ENCODE results near the gene ABLIM2. TPM values are rescaled to one million over a fixed set of nuclear protein-coding genes. Genes with fewer than 3 reads are reported as not detected.

The ABLIM2 gene
- polyA plus RNA-seq, 3 donors = 0.21 TPM; not detected in 2

- intact Hi-C loops (cut with micrococcal nuclease) = no loop called here
- H2AFZ ChIP-seq (ENCODE audit: insufficient read depth, low read depth, low read length, poor library complexity, severe bottlenecking) = no peak overlapping the region
- Mint-ChIP-seq H3K9me3 (peaks cover 5 to 8% (median 6%) of the 10 kb centered on the region in 7 donors), H3K27ac (no peak overlapping the region), H3K36me3 (no peaks in the 10 kb centered on the region), H3K4me3 (no peak overlapping the region), H3K4me1 (peaks cover 4% of the 10 kb centered on the region), H3K27me3 (ENCODE audit: low read depth in 3 of 3) (peaks cover 0 to 19% (median 15%) of the 10 kb centered on the region in 3 donors)
- no peaks in the 10 kb centered on the region for H3K4me1 ChIP-seq (ENCODE audit: control insufficient read depth in 1 of 2, insufficient read depth in 2 of 2, low read length in 2 of 2)
- H3K4me2 ChIP-seq (replicated peaks; ENCODE audit: extremely low read depth, low read length, poor library complexity, severe bottlenecking) = no peak overlapping the region
- H3K9me3 ChIP-seq (replicated peaks in 1 of 2; ENCODE audit: control insufficient read depth in 1 of 2, insufficient read depth in 1 of 2, low read length in 2 of 2) = peaks cover 0 to 6% of the 10 kb centered on the region in 2 donors
- no peaks in the 10 kb centered on the region for H3K36me3 ChIP-seq (replicated peaks in 1 of 2; ENCODE audit: control insufficient read depth in 1 of 2, insufficient read depth in 2 of 2, low read length in 2 of 2)
- no peaks in the 10 kb centered on the region for H3K27me3 ChIP-seq (ENCODE audit: control insufficient read depth in 2 of 2, insufficient read depth in 2 of 2, low read length in 2 of 2)
- no peak overlapping the region for H3K4me3 ChIP-seq (replicated peaks in 1 of 3; ENCODE audit: low read depth in 2 of 3, low read length in 3 of 3)
- H4K20me1 ChIP-seq (ENCODE audit: insufficient read depth, low read length) = no peaks in the 10 kb centered on the region
- WGBS (ENCODE audit: insufficient coverage) = 96% methylated on average over 4 of the region's 6 CpGs
- H3K79me2 ChIP-seq (ENCODE audit: insufficient read depth, low read length) = no peaks in the 10 kb centered on the region
- no peak overlapping the region for H3K27ac ChIP-seq (ENCODE audit: low read depth in 1 of 2, low read length in 2 of 2)
- no peak overlapping the region for H3K9ac ChIP-seq (ENCODE audit: insufficient read depth, low read length, poor library complexity, severe bottlenecking)
- TF ChIP-seq, protein P1, sequence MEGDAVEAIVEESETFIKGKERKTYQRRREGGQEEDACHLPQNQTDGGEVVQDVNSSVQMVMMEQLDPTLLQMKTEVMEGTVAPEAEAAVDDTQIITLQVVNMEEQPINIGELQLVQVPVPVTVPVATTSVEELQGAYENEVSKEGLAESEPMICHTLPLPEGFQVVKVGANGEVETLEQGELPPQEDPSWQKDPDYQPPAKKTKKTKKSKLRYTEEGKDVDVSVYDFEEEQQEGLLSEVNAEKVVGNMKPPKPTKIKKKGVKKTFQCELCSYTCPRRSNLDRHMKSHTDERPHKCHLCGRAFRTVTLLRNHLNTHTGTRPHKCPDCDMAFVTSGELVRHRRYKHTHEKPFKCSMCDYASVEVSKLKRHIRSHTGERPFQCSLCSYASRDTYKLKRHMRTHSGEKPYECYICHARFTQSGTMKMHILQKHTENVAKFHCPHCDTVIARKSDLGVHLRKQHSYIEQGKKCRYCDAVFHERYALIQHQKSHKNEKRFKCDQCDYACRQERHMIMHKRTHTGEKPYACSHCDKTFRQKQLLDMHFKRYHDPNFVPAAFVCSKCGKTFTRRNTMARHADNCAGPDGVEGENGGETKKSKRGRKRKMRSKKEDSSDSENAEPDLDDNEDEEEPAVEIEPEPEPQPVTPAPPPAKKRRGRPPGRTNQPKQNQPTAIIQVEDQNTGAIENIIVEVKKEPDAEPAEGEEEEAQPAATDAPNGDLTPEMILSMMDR (IDR thresholded peaks at IDR 0.05) = no peak
- DNase-seq = no peak
Observed at GRCh38 chr4:8118035-8118434, 40.6 kb downstream of the ABLIM2 start.

DNA sequence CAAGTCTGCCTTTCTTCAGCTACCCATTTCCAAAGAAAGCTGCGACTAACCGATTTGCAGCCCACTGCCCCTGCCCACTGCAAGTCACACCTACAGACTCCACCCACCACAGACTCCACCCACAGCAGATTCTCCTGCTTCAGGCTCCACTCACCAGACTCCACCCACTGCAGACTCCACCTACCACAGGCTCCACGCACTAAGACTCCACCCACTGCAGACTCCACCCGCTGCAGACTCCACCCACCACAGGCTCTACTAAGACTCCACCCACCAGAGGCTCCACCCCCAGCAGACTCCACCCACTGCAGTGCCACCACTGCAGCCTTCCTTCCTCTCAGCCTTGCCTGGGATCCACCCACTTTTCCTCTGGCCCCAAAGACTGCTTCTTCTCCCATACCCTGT, 41.3 kb downstream of the ABLIM2 start:
- Histone ChIP-seq H3K9me3 (replicated peaks in 1 of 2; ENCODE audit: control insufficient read depth in 1 of 2, insufficient read depth in 1 of 2, low read length in 2 of 2) (peaks cover 0 to 6% of the 10 kb centered on the region in 2 donors), H3K4me1 (ENCODE audit: control insufficient read depth in 1 of 2, insufficient read depth in 2 of 2, low read length in 2 of 2) (no peaks in the 10 kb centered on the region), H3K27me3 (ENCODE audit: control insufficient read depth in 2 of 2, insufficient read depth in 2 of 2, low read length in 2 of 2) (peaks cover 0 to under 1% of the 10 kb centered on the region in 2 donors), H3K36me3 (replicated peaks in 1 of 2; ENCODE audit: control insufficient read depth in 1 of 2, insufficient read depth in 2 of 2, low read length in 2 of 2) (no peaks in the 10 kb centered on the region), H3K27ac (ENCODE audit: low read depth in 1 of 2, low read length in 2 of 2) (no peak overlapping the region), H2AFZ (ENCODE audit: insufficient read depth, low read depth, low read length, poor library complexity, severe bottlenecking) (no peak overlapping the region), H3K9ac (ENCODE audit: insufficient read depth, low read length, poor library complexity, severe bottlenecking) (no peak overlapping the region), H3K4me2 (replicated peaks; ENCODE audit: extremely low read depth, low read length, poor library complexity, severe bottlenecking) (no peak overlapping the region), H3K4me3 (replicated peaks in 1 of 3; ENCODE audit: low read depth in 2 of 3, low read length in 3 of 3) (no peak overlapping the region), H3K79me2 (ENCODE audit: insufficient read depth, low read length) (no peaks in the 10 kb centered on the region), H4K20me1 (ENCODE audit: insufficient read depth, low read length) (no peaks in the 10 kb centered on the region)
- WGBS (ENCODE audit: insufficient coverage) = 72% methylated on average over 4 of the region's 4 CpGs
- Mint-ChIP-seq H3K27ac (peak overlapping the region in 2 of 7 donors; percentile 34 to 77), H3K4me1 (peaks cover 4% of the 10 kb centered on the region), H3K4me3 (no peak overlapping the region), H3K9me3 (peaks cover 5 to 8% (median 6%) of the 10 kb centered on the region in 7 donors), H3K36me3 (no peaks in the 10 kb centered on the region), H3K27me3 (ENCODE audit: low read depth in 3 of 3) (peaks cover 0 to 23% (median 19%) of the 10 kb centered on the region in 3 donors)
- TF ChIP-seq, protein P1 (IDR thresholded peaks at IDR 0.05) = no peak
- intact Hi-C loops (cut with micrococcal nuclease) = no loop called here
- DNase-seq = peak; percentile 0 to 21 (median 8)
